ENCODE data around the gene SPACA1. TPM values are rescaled to one million over a fixed set of nuclear protein-coding genes. Genes with fewer than 3 reads are reported as not detected.
"Not testable (repeated sequence)": the region's sequence is repeated elsewhere in the genome, so short reads cannot be mapped to it uniquely, and the experiment has no call there.

Gene SPACA1, protein sequence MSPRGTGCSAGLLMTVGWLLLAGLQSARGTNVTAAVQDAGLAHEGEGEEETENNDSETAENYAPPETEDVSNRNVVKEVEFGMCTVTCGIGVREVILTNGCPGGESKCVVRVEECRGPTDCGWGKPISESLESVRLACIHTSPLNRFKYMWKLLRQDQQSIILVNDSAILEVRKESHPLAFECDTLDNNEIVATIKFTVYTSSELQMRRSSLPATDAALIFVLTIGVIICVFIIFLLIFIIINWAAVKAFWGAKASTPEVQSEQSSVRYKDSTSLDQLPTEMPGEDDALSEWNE
- polyA plus RNA-seq (ENCODE audit: insufficient read length), result not detected
- long read RNA-seq, donor 1, result 0 reads
- long read RNA-seq, donor 2, result 0 reads
- long read RNA-seq, donor 3, result 0 reads
- long read RNA-seq, donor 4, result 0 reads
- long read RNA-seq, donor 5, result 0 reads
- long read RNA-seq, donor 6, result 0 reads
- long read RNA-seq, donor 7, result 0 reads
- long read RNA-seq, donor 8, result 0 reads

DNA sequence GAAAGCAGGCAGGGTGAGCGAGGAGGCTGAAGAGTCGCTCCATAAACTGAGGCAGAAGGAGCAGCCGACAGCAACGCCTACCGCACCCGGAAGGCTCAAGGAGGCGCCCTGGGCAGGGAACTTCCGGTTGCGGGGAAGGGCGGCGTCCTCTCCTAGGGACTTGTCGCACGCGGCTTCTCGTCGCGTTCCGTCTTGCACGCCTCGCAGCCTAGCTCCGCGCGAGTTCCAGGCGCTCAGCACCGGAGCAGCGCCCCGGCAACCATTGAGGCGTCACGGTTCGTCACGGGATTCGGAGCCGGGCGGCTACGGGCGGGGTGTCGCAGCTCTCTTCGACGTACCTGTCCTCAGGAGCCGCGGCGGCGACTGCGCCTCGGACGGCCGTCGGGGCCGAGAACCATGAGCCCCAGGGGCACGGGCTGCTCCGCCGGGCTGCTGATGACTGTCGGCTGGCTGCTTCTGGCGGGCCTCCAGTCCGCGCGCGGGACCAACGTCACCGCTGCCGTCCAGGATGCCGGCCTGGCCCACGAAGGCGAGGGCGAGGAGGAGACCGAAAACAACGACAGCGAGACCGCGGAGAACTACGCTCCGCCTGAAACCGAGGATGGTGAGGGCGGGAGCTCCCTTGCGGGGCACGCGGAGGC is at the start of gene SPACA1:
Gene SPACA1, plus strand, starts transcription at position 332 of the 641 bp plus-strand sequence. Its CDS starts 65 bp downstream, at position 397.
- no peak for DNase-seq

DNA sequence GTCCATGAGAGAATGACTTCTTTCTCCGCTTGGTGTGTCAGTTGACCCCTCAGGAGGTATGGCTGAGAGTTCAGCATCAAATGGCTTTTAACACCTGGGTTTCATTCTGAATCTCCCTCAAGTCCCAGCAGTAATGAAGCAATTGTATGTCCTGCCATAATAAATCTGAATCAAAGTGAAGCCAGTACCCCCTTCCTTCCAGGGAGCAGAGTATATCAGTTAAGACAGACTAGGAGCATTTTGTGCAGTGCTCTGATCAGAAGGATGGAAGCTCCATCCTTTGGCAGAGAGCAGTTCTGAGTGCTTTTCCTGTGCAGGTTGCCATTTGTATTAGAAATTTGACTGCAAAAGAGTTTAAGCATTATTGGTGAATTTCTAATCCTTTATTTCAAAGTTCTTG is 46.9 kb upstream of the SPACA1 start:
- no peak for DNase-seq

DNA sequence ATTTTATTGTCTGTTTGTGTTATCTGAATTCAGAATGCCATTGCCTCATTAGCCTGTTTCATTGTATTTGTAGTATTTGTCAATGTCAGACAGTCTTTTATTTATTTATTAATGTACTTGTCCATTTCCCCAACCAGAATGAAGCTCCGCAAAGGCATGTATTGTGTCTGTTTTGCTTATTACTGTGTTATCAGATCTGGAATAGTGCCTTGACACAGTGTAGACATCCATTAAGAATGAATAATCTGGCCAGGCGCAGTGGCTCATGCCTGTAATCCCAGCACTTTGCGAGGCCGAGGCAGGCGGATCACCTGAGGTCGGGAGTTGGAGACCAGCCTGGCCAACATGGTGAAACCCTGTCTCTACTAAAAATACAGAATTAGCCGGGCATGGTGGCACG is 46.4 kb upstream of the SPACA1 start:
- not testable (repeated sequence) for DNase-seq

DNA sequence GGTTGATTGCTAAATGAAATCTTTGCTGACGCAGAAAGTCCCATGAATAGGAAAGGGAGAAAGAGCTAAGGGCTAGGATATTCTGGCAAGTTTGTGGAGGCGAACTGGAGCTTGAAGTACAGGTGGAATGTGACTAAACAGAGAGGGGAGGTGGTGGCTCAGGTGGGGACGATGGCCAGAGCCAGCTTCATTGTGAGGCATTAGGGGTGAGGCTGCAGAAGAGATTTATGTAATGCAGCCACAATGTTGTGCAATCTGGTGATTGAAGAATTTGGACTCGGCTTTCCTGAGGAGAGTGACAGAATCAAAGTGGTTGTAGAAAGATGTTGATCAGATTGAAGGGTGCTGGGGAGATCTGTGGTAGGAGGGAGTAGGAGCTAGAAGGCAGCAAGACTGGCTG is 42.9 kb upstream of the SPACA1 start:
- DNase-seq, result no peak

DNA sequence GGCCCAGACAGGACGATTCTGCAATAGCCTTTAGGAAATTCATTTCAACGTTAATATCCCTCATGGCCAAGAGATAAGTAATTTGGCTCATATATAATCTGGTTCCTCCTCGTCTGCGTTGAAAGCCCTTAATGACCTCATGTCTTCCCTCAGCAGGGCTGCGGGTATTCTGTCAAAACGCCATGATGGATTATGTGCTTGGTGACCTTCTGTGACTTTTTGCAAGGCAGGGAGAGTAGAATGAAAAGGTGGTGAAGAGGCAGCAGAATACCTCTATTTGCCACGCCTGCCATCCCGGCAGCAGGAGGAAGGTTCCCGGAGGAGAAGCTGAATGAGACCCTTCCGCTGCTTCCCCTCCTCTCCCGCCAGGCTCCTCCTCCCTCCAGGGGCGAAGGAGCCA is 41.1 kb upstream of the SPACA1 start:
- no peak for DNase-seq

DNA sequence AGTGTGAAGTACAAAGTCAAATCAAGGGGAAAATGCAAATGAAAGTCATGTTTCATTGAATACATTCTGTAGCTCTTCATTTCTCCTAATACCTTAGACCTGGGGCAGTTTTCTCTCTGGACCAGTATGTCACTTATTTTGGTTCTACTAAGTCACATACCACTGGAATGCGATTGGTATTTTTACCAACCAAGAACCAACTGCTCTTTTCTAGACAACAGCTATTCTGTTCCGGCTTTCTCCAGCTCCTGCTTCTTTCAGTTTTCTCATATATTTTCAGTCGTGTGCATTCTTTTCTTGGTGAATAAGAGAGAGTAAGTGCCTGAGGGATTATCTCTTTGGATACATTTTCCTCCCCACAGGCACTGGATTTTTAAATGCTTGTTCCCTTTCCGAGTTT is 39.2 kb upstream of the SPACA1 start:
- no peak for DNase-seq

DNA sequence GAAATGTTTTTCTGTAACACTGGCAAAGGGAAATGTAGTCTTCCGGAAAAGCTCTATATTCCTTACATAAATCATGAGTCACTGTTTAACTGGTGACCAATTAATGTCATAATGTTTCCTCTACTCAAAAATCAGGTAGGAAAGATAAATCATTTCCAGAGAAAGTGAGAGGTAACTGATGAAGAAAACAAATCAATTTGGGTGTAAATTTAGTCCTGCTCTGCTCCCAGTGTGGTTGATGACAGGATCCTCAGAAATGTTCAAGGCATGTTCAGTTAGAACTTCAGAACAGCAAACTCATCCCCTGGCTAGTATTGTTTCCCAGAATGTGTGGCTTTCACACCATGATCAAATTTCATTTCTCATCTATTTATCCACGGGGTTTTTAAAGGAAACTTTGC is 38.8 kb upstream of the SPACA1 start:
- no peak for DNase-seq

DNA sequence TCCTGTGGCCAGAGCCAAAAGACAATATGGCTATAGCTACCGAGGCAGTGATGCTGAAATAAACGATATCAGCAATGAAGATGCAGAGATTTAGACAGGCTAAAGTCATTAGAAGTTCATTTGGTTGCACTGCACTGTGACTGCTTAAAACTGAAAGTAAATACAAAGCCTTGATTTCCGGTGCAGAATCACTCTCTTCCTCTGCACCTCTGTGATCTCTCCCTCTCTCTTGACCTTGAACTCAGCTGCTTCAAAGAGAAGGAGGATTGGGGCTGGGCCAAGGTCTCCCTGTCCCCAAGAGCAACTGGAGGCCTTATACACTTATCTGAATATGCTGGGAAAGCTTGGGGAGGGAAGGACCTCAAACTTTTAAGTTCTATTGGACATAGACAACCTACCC is 34.6 kb upstream of the SPACA1 start:
- DNase-seq, result no peak

DNA sequence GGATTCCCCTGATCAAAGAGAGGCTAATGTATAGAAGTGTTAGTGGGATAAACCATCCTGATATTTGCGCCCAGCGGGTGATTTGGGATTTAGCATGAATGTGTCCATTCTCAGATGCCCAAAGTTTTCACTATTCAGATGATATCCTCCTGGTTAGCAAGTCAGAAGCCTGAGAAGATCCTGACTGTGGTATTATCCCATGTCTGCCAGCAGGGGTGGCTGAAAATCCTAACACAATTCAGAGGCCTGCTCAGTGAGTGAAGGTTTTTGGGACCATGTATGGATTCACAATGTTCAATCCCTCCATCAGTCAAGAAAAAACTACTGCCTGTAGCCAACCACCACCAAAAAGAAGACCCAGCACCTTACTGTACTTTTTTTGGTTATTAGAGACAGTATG is 34.1 kb upstream of the SPACA1 start:
- no peak for DNase-seq

DNA sequence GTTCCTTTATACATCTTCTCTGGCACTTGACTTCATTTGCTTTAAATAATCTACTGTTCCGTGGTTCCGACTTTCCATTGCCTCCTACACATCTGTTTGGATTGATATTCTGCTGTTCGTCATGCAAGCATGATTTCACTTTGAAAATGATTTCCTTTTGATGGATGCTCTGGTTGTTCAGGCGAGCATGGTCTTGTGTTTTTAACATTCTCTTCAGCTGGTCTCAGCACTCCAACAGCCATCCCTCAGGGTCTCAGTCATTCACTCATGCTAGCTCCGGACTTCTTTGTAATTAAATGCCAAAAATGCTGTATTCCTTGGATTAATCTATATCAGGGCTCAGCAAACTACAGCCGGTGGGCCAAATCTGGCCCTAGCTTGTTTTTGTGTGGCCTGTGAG is 27.2 kb upstream of the SPACA1 start:
- no peak for DNase-seq

DNA sequence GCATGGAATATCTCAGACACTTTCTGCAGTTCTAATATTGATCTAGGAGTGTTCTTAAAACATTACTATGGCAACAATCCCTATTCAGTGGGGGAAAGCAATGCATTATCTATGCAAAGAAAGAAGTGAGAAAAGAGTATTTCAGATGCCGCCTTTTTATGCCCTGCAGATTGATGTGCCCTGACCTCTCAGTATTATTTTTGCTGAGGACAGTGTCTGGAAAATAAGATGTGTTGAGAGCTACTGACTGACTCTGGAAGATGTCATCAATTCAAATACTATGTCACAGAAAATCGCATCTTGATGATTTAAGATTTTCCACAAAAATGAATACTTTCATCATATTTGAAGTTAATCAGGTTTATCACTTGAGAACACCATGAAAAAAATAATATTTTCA is 22.9 kb upstream of the SPACA1 start:
- no peak for DNase-seq

DNA sequence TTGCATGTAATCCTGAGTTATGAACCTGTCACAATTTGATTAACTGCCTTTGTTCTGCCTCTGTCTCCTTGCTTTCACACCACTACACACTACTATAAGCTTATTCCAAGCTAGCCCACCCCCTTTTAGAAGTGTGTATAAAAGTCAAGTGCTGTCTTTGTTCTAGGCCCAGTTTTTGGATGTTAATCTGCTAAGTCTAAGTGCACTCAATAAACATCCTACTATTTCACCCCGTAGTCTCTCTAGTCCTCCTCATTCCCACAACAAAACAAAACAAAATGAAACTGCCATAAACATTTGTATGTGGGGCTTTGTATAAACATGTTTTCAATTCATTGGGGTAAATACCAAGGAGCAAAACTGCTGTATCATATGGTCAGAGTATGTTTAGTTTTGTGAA is 16.1 kb upstream of the SPACA1 start:
- DNase-seq, result no peak

DNA sequence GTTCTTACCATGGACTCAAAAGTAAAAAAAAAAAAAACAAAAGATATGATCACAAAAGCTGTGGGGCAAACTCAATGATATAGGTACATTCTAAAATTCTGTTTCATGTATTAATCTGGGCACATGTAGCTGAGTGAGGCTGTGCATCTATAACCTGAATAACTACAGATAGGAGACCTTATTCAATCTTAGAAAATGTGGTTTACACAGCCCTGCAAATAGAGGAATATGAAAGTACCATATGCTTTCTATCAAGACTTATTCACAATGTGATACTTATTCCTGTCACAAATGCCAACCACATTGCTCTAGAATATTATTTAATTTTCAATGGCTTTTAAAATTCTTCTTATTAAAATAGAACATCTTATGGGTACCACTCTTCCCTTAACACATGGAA is 3.1 kb upstream of the SPACA1 start:
- DNase-seq, result no peak

DNA sequence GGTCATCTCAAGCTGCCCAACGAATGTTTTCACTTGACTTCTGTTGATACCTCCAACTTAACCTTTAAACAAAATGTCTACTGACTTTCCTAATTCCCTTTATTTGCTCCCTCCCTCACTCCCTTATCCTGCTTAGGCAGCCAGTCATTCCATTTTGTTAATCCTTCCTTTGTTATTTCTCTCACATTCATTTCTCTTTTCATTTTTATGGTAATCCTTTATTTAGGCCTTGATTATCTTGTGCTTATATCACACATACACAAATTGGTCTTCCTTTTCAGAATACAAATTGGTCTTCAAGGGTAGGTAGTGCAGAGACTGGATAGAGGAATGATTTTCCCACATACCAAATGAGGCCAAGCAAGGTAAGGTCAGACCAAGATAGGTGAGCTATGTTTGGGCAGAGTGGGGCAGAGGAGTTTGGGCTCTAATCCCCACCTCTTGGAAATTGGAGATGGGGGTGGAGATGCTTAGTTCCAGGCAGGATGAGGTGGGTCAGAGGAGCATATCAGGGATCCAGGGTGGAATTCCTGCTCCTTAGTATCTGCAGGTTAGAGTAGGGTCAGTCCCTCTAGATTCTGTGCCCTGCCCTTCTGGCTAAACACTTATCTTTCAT is 2.0 kb upstream of the SPACA1 start:
- no peak for DNase-seq

DNA sequence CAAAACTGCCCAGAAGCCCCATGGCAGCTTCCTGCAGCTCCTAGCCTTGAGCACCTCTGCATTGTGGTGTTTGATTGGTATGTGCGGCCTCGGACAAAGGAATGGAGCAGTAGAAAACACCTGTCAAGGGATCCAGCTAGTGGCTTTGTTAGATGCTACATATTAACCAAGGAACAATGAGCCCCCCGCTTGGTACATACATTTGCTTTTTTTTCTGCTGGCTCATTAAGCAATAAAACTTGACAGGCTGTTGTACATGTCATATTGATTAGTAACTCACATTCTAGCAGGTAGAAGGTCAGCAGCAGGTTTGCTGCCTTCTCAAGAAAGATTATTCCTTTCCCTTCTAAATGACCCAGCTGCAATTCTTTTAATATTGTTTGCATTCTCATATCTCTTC is 937 bp downstream of the SPACA1 start:
- DNase-seq, result no peak

DNA sequence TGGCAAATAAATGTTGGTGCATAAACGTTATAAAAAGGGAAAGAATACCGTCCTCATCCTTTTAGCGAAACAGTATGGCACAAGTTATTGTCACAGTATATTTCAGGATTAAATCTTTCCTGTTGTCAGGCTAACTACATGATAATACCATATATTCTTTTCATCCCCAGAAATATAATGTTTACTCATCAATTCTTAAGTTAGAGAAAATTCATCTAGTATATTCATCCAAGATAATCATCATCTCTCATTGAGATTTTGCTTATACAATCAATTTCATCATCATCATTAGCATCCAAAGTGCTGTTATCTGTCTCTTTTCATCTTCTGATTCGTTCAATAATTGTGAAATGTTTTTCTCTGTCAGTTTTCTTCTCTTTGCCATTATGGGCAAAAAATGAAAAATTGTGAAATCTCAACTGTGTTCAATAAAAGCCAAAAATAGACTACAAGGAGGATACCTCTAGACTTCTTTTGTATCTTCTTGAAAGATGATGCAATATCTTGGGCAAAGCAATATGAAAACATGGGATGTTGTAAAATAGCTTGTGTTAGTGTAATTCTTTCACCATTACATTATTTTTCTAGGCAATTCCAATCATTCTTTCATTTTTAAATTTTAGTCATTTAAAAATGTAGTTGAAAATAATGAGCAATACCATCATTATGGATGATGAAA is 2.6 kb downstream of the SPACA1 start:
- no peak for DNase-seq

DNA sequence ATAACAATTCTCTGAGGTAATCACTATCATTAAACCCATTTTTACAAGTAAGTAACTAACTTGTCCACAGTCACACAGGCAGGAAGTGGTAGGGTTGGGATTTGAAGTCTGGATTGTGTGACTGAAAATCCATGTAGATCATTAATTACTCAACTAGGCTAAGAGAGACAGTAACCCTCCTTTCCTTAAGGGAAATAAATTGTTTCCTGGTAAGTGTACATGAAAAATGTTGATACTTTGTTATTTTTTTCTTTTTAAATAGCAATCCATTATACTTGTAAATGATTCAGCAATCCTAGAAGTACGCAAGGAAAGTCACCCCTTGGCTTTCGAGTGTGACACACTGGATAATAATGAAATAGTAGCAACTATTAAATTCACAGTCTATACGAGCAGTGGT is 11.6 kb downstream of the SPACA1 start:
- DNase-seq, result no peak

DNA sequence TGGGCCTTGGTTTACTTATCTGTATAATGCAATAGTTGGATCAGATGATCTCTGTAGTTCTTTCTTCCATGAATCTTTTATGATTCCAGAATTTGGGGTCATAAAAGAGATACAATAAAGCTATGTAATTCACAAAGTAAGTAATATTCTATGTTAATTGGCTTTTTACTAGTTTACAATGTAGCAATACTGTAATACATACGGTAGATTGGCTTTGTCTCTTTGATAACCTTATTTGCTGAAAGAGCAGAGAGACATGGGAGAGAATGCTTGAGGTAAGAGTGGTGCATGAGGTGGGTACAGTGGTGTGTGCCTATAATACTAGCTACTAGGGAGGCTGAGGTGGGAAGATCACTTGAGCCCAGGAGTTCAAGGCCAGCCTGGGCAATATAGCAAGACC is 14.7 kb downstream of the SPACA1 start:
- no peak for DNase-seq

DNA sequence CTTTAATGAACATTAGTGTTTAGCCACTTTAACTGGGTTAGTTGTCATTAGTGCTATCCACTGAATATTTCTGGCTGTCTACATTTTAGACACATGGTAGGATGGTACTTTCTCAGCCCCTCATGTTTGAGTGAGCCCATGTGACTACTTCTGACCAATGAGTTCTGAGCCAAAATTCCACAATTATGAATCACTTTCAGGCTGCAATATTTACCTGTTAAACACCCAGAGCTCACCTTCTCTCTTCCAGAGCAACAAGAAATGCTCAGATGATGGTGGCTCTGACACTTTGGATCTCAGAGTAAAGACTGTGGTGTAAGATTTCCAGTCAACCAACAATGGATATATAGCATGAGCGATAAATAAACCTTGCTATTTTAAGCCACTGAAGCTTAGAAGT is 24.8 kb downstream of the SPACA1 start:
- DNase-seq, result no peak

DNA sequence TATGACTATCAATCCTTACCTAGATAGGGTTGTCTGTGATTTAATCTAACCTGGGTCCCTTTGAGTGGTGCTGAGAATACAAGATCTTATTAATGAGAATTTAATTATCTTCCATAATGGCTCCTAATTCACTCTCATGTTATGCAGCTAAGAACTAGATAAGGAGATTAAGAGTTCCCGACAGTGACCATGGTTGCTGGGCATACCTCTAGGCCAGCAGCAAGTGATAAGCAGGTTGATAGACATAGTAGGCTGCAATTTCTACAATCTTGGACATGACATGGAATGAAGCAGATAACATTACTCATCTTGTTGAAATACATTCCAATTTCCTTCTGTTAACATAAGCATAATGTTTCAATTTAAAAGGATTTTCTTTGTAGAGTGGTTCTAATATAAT is 27.1 kb downstream of the SPACA1 start:
- DNase-seq, result no peak

DNA sequence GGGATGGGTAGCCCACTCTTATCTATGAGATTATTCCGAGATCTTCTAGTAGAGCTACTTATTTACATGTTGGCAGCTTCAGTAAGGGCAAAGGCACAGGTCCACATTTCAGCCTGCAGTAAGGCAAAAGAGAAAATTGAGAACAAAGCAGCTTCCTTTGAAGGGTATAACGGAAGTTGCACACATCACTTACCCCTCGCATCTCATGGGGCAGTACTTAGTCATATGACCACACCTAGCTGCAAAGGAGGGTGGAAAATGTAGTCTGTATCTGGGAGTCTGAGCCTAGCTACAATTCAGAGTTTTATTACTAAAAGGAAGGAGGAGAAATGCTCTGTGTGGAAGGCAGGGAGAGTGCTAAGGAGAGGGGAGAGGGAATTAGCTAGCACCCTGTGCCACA is 29.7 kb downstream of the SPACA1 start:
- no peak for DNase-seq

DNA sequence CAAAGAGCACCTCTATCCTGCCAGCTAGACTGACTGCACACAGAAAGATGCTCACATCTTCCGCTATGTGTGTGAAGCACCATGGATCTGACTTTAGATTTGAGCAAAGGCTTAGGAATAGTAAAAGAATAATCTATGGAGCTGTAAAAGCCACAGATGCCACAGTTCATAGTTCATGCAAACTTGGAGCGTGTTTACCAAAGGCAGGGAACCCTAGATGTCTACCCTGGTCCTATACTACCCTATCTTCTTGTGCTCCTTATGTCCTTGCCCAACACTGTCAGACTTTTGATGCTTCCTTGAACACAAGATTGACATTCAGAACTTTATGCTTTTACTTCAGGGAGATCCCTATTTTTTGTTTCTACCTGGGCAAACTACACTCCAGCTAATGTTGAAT is 39.2 kb downstream of the SPACA1 start:
- no peak for DNase-seq

DNA sequence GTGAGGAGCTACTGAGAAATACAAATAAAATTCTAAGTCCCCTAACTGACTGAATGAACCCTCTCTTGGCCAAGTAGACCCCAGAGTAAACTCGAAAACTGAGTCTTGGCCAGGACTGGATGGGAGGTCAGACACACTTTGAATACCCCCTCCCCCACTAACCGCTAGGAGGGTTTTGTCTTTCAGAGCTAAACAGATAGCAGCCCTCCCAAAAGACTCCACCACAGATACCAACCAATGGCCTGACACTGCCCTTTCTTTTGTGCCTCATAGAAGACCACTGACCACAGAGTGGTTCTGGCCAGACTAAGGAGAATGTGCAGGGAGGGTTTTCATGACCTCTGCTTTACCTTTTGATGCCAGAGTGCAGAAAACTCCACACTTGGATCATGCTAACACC is 42.1 kb downstream of the SPACA1 start:
- no peak for DNase-seq
